ENCODE results near the gene SLC5A9.
"Not testable (repeated sequence)": the region's sequence is repeated elsewhere in the genome, so short reads cannot be mapped to it uniquely, and the experiment has no call there.

SLC5A9 gene

GRCh38 chr1:48248356-48248755, 25.8 kb downstream of the SLC5A9 start:
- Mint-ChIP-seq H3K4me1 (peaks cover 5% of the 10 kb centered on the region), H3K27ac (no peak overlapping the region), H3K27me3 (peaks cover 2% of the 10 kb centered on the region), H3K36me3 (no peaks in the 10 kb centered on the region), H3K9me3 (no peaks in the 10 kb centered on the region), H3K4me3 (no peak overlapping the region)

DNA sequence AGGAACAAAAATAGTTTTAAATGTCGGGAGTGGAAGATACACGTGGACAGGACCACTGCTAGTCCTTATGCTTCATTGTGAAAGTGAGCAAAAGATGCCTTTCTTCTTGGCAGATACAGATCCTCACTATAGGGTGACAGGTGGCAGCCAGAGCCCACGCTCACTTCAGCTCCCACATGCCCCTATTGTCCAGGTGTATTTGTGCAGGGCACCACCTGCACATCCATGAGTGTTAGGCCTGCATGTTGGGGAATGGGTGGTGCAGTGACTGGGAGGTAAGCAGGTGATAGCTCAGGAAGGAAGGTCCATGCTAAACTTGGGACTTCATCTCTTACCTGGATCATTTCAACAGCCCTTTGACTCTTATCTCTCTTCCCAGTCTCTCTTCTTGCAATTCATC, 27.4 kb downstream of the SLC5A9 start:
- Mint-ChIP-seq H3K27me3 (peaks cover 2% of the 10 kb centered on the region), H3K27ac (no peak overlapping the region)

DNA sequence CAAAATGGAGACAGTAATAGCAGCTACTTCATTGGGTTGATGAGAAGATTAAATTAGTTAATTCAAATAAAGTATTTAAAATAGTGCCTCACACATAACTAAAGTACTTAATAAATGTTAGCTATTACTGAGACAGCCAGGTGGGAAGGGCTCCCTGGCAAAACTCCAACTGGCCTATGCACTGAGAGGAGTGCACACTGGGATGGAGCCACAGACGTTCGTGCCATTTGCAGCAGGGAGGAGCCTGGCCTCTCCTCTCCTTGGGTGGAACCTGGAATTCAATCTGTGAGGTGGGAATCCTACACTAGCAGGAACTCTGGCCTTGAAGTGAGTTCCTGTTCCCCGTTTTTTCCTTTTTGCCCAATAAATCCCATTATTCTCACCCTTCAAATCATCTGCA, 28.1 kb downstream of the SLC5A9 start:
- no peak overlapping the region for H3K27ac Mint-ChIP-seq

More for the DNA sequence above, 27.4 kb downstream of the SLC5A9 start:
- Mint-ChIP-seq H3K4me1 (peaks cover 5% of the 10 kb centered on the region), H3K36me3 (no peaks in the 10 kb centered on the region), H3K4me3 (no peak overlapping the region), H3K9me3 (no peaks in the 10 kb centered on the region)

GRCh38 chr1:48251323-48251722, 28.8 kb downstream of the SLC5A9 start:
- Mint-ChIP-seq H3K9me3 (no peaks in the 10 kb centered on the region), H3K27ac (no peak overlapping the region), H3K27me3 (peaks cover 2% of the 10 kb centered on the region), H3K4me1 (no peaks in the 10 kb centered on the region), H3K4me3 (no peak overlapping the region), H3K36me3 (no peaks in the 10 kb centered on the region)

More for the DNA sequence above, 28.1 kb downstream of the SLC5A9 start:
- Mint-ChIP-seq H3K27me3 (peaks cover 2% of the 10 kb centered on the region), H3K4me1 (no peaks in the 10 kb centered on the region), H3K36me3 (no peaks in the 10 kb centered on the region), H3K4me3 (no peak overlapping the region), H3K9me3 (no peaks in the 10 kb centered on the region)

DNA sequence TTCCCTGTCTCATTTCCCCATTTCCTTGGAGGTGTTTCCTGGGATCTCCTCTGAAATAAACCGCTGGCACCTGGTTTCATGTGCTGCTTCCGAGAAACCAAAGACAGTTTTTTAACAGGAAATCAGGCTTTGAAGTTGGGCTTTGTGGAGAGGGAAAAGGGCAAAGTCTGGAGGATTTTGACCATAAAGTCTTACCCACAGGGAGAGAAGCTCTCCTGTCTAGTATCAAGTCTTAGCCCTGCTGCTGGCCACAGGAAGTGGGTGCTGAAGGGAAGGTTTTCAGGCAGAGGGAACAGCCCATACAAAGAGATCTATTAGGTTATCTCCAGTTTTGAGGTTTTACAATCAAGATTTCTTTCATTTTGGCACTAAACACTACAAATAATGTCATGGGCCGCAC, 29.3 kb downstream of the SLC5A9 start:
- no peaks in the 10 kb centered on the region for H3K36me3 Mint-ChIP-seq
- H3K27me3 Mint-ChIP-seq, result peaks cover 2% of the 10 kb centered on the region
- H3K27ac Mint-ChIP-seq, result no peak overlapping the region
- no peak overlapping the region for H3K4me3 Mint-ChIP-seq
- H3K9me3 Mint-ChIP-seq, result no peaks in the 10 kb centered on the region
- no peaks in the 10 kb centered on the region for H3K4me1 Mint-ChIP-seq

DNA sequence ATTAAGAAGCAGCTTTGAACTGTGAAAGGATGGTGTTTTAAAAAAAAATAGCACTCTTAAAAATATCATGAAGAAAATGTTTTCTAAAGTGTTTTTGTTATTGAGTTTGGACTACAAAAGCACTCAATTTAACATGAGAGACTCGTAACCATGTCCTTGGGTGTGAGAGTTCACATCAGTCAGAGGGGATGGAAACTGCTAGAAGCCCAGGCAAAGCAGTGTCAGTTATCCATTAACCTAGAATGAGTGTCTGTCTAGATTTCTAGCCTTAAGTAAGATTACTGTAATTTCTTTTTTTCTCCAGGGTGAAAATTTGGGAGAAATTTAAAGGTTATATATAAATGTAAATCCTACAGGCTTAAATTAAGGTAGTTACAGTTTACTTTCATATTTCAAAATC, 31.7 kb downstream of the SLC5A9 start:
- Mint-ChIP-seq H3K36me3 (no peaks in the 10 kb centered on the region), H3K27ac (no peak overlapping the region), H3K4me1 (no peaks in the 10 kb centered on the region), H3K27me3 (no peaks in the 10 kb centered on the region), H3K4me3 (no peak overlapping the region), H3K9me3 (no peaks in the 10 kb centered on the region)

GRCh38 chr1:48258106-48258505, 35.6 kb downstream of the SLC5A9 start:
- Mint-ChIP-seq H3K36me3 (no peaks in the 10 kb centered on the region), H3K27ac (no peak overlapping the region), H3K9me3 (no peaks in the 10 kb centered on the region), H3K27me3 (peaks cover 4% of the 10 kb centered on the region), H3K4me1 (no peaks in the 10 kb centered on the region), H3K4me3 (no peak overlapping the region)

DNA sequence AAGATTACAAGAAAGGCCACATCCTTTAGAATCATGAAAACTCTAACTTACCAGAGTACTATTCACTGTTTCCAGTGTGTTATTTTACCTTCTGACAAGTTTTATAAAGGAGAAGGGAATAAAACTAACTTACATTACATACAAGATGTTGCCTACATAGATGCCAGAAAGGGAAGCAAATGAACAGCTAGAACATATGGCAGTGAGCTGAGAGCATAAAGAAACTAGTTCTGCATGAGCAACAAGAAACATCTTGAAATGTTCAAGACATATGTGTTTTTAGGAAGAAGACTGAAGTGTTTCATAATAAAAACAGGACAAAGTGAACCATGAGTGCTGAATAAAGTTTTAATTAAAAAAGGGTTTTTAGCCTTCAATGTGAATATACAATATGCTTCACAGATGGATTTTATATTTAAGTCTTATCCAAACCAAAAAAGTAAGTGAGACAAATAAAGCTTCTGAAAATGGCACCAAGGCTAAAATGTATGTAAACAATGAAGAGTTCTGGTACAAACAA, 39.4 kb downstream of the SLC5A9 start:
- Mint-ChIP-seq H3K9me3 (no peaks in the 10 kb centered on the region), H3K36me3 (no peaks in the 10 kb centered on the region), H3K27ac (no peak overlapping the region), H3K4me1 (no peaks in the 10 kb centered on the region), H3K4me3 (no peak overlapping the region), H3K27me3 (peaks cover 4% of the 10 kb centered on the region)

DNA sequence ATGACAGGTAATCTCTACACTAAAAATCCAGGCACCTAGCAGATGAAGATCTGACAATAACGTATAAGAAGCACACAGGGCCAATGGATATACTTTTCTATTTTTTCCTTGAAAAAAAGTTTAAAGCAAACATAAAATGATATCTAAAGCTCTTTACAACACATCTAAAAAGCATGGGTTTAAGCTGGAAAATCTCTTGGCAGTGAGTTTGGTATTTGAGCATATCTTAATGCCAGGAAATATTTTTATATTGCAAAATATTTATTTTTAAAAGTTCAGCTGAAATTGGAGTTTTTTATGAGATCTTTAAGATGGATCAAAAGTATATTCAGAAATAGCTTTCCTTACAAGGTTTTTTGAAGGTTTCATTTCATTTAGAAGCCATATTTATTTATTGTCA, 40.5 kb downstream of the SLC5A9 start:
- peaks cover 6% of the 10 kb centered on the region for H3K27me3 Mint-ChIP-seq

GRCh38 chr1:48266576-48266975, 44.1 kb downstream of the SLC5A9 start:
- H3K27ac Mint-ChIP-seq, result no peak overlapping the region
- peaks cover 7% of the 10 kb centered on the region for H3K27me3 Mint-ChIP-seq
- peaks cover 2% of the 10 kb centered on the region for H3K36me3 Mint-ChIP-seq
- H3K4me3 Mint-ChIP-seq, result no peak overlapping the region
- H3K9me3 Mint-ChIP-seq, result no peaks in the 10 kb centered on the region
- H3K4me1 Mint-ChIP-seq, result no peaks in the 10 kb centered on the region

More for the DNA sequence above, 40.5 kb downstream of the SLC5A9 start:
- Mint-ChIP-seq H3K4me3 (no peak overlapping the region), H3K4me1 (no peaks in the 10 kb centered on the region), H3K36me3 (peaks cover 2% of the 10 kb centered on the region), H3K9me3 (no peaks in the 10 kb centered on the region), H3K27ac (no peak overlapping the region)

DNA sequence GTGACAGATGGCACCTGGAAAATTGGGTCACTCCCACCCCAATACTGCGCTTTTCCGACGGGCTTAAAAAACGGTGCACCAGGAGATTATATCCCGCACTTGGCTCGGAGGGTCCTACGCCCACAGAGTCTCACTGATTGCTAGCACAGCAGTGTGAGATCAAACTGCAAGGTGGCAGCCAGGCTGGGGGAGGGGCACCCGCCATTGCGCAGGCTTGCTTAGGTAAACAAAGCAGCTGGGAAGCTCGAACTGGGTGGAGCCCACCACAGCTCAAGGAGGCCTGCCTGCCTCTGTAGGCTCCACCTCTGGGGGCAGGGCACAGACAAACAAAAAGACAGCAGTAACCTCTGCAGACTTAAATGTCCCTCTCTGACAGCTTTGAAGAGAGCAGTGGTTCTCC, 54.9 kb downstream of the SLC5A9 start:
- not testable (repeated sequence) for H3K4me1 Mint-ChIP-seq, H3K27me3 Mint-ChIP-seq, H3K4me3 Mint-ChIP-seq, H3K9me3 Mint-ChIP-seq, H3K36me3 Mint-ChIP-seq, H3K27ac Mint-ChIP-seq

DNA sequence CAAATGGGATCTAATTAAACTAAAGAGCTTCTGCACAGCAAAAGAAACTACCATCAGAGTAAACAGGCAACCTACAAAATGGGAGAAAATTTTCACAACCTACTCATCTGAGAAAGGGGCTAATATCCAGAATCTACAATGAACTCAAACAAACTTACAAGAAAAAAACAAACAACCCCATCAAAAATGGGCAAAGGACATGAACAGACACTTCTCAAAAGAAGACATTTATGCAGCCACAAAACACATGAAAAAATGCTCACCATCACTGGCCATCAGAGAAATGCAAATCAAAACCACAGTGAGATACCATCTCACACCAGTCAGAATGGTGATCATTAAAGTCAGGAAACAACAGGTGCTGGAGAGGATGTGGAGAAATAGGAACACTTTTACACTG, 59.8 kb downstream of the SLC5A9 start:
- H3K4me3 Mint-ChIP-seq, H3K9me3 Mint-ChIP-seq, H3K36me3 Mint-ChIP-seq, H3K27me3 Mint-ChIP-seq, H3K27ac Mint-ChIP-seq, H3K4me1 Mint-ChIP-seq: not testable (repeated sequence)

DNA sequence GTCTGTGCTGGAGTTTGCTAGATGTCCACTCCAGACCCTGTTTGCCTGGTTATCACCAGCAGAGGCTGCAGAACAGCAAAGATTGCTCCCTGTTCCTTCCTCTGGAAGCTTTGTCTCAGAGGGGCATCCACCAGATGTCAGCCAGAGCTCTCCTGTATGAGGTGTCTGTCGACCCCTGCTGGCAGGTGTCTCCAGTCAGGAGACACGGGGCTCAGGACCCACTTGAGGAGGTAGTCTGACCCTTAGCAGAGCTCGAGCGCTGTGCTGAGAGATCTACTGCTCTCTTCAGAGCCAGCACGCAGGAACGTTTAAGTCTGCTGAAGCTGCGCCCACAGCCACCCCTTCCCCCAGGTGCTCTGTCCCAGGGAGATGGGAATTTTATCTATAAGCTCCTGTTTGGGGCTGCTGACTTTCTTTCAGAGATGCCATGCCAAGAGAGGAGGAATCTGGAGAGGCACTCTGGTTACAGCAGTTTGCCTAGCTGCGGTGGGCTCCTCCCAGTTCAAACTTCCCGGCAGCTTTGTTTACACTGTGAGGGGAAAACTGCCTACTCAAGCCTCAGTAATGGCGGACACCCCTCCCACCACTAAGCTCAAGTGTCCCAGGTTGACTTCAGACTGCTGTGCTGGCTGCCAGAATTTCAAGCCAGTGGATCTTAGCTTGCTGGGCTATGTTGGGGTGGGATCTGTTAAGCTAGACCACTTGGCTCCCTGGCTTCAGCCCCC, 62.3 kb downstream of the SLC5A9 start:
- not testable (repeated sequence) for H3K27me3 Mint-ChIP-seq, H3K4me3 Mint-ChIP-seq, H3K9me3 Mint-ChIP-seq, H3K27ac Mint-ChIP-seq, H3K36me3 Mint-ChIP-seq, H3K4me1 Mint-ChIP-seq

- H3K4me1 Mint-ChIP-seq, result no peaks in the 10 kb centered on the region
- H3K36me3 Mint-ChIP-seq, result no peaks in the 10 kb centered on the region
- no peak overlapping the region for H3K27ac Mint-ChIP-seq
- H3K9me3 Mint-ChIP-seq, result no peaks in the 10 kb centered on the region
- H3K4me3 Mint-ChIP-seq, result no peak overlapping the region
- H3K27me3 Mint-ChIP-seq, result no peaks in the 10 kb centered on the region
Measured at GRCh38 chr1:48285525-48285924, 63.0 kb downstream of the SLC5A9 start.

DNA sequence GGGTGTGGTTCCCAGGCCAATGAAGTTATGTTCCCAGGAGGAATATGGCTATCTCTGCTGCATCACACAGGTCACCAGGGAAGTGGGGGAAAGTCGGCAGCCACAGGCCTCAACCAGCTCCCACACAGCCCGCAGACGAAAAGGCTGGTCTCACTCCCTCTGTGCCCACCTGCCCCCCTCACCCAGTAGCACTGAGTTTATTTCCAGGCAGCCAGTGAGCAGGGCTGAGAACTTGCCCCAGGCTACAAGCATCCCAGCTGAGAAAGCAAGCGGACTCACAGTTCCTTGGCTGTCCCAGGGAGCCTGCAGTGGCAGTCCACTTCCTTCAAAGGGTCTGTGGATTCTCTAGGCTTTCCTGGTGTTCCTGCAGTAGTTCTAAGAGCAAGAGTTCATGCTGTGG, 68.9 kb downstream of the SLC5A9 start:
- Mint-ChIP-seq H3K4me1 (no peaks in the 10 kb centered on the region), H3K27ac (no peak overlapping the region), H3K4me3 (no peak overlapping the region), H3K36me3 (no peaks in the 10 kb centered on the region), H3K27me3 (no peaks in the 10 kb centered on the region), H3K9me3 (no peaks in the 10 kb centered on the region)

DNA sequence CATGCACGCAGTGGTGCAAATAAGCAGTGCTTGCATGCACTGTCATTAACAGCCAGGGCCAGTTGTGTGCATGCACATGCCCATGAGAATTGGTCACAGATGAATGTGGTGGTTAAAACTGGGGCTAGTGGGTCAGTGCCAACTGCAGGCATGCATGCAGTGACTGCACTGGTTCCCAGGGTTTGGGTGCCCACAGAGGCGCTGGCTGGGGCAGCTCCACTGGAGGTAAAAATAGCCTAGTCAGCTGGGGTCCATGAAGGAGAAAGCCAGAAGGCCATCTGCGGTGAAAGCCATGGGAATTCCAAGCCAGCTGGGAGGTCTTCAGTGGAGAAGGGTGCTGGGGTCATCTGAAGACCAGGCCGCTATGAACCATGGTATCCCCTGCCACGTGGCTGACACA, 70.2 kb downstream of the SLC5A9 start:
- Mint-ChIP-seq H3K36me3 (no peaks in the 10 kb centered on the region), H3K4me1 (no peaks in the 10 kb centered on the region), H3K27ac (no peak overlapping the region), H3K27me3 (no peaks in the 10 kb centered on the region), H3K4me3 (no peak overlapping the region), H3K9me3 (no peaks in the 10 kb centered on the region)

DNA sequence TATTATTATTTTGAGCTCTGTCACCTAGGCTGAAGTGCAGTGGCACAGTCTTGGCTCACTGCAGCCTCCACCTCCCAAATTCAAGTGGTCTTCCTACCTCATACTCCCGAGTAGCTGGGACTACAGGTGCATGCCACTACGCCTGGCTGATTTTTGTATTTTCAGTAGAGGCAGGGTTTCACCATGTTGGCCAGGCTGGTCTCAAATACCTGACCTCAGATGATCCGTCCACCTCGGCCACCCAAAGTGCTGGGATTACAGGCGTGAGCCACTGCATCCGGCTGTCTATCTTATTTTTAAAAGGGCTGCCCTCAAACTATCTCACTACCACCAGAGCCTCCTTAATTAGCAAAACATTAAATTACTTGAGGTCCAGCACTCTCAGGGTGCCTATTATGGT, 71.6 kb downstream of the SLC5A9 start:
- not testable (repeated sequence) for H3K27ac Mint-ChIP-seq, H3K27me3 Mint-ChIP-seq, H3K4me1 Mint-ChIP-seq, H3K4me3 Mint-ChIP-seq, H3K36me3 Mint-ChIP-seq, H3K9me3 Mint-ChIP-seq
